GM19397 (cell line): Measurements from ENCODE around the gene VIPR1.

Experiments
- ATAC-seq: cut with Tn5 transposase; IDR thresholded peaks from one replicate; pipeline ENCODE4 v1.9.1; 2021; ENCODE audit warnings: mild to moderate bottlenecking, moderate library complexity; ENCODE audit not compliant: unreplicated experiment

The VIPR1 gene

GRCh38 chr3:42509111-42509510 lies 6.7 kb downstream of the VIPR1 start:
- ATAC-seq: no peak

- ATAC-seq: no peak
Observed at GRCh38 chr3:42510325-42510724, 7.9 kb downstream of the VIPR1 start.

- ATAC-seq: no peak
Observed at GRCh38 chr3:42511201-42511600, 8.8 kb downstream of the VIPR1 start.

- no peak for ATAC-seq
Observed at GRCh38 chr3:42511736-42512135, 9.3 kb downstream of the VIPR1 start.

- no peak for ATAC-seq
Observed at GRCh38 chr3:42513121-42513520, 10.7 kb downstream of the VIPR1 start.

- no peak for ATAC-seq
Observed at GRCh38 chr3:42513521-42513920, 11.1 kb downstream of the VIPR1 start.

- ATAC-seq: no peak
Observed at GRCh38 chr3:42514876-42515275, 12.4 kb downstream of the VIPR1 start.

- no peak for ATAC-seq
Observed at GRCh38 chr3:42515391-42515916, 13.0 kb downstream of the VIPR1 start.

GRCh38 chr3:42515976-42516375 lies 13.5 kb downstream of the VIPR1 start:
- ATAC-seq: no peak

- no peak for ATAC-seq
Observed at GRCh38 chr3:42516443-42516842, 14.0 kb downstream of the VIPR1 start.

- no peak for ATAC-seq
Observed at GRCh38 chr3:42517117-42517516, 14.7 kb downstream of the VIPR1 start.

- ATAC-seq: no peak
Observed at GRCh38 chr3:42518800-42519567, 16.5 kb downstream of the VIPR1 start.

- ATAC-seq: no peak
Observed at GRCh38 chr3:42519568-42519962, 17.1 kb downstream of the VIPR1 start.

GRCh38 chr3:42520336-42520735 lies 17.9 kb downstream of the VIPR1 start:
- ATAC-seq: no peak

- no peak for ATAC-seq
Observed at GRCh38 chr3:42520906-42521305, 18.5 kb downstream of the VIPR1 start.

- no peak for ATAC-seq
Observed at GRCh38 chr3:42524751-42525150, 22.3 kb downstream of the VIPR1 start.

- no peak for ATAC-seq
Observed at GRCh38 chr3:42525212-42525611, 22.8 kb downstream of the VIPR1 start.

- ATAC-seq: no peak
Observed at GRCh38 chr3:42525736-42526345, 23.4 kb downstream of the VIPR1 start.

GRCh38 chr3:42526616-42527367 lies 24.3 kb downstream of the VIPR1 start:
- ATAC-seq: no peak

- ATAC-seq: no peak
Observed at GRCh38 chr3:42527368-42527917, 25.0 kb downstream of the VIPR1 start.

- ATAC-seq: no peak
Observed at GRCh38 chr3:42529468-42529867, 27.0 kb downstream of the VIPR1 start.
